ENCODE results near the gene PDE6G.
A peak's percentile ranks its signal among the peaks of the same experiment; 100 is the strongest.

PDE6G gene

GRCh38 chr17:81664051-81664470 lies 7.7 kb upstream of the PDE6G start:
- DNase-seq (ENCODE audit: low read depth in 2 of 3, low spot score in 2 of 3): no peak

GRCh38 chr17:81662002-81662401 lies 5.7 kb upstream of the PDE6G start:
- DNase-seq (ENCODE audit: low read depth in 2 of 3, low spot score in 2 of 3): no peak

- no peak for DNase-seq (ENCODE audit: low read depth in 2 of 3, low spot score in 2 of 3)
Measured at GRCh38 chr17:81660441-81660840, 4.1 kb upstream of the PDE6G start.

- no peak for DNase-seq (ENCODE audit: low read depth in 2 of 3, low spot score in 2 of 3)
Measured at GRCh38 chr17:81659038-81659437, 2.7 kb upstream of the PDE6G start.

- DNase-seq (ENCODE audit: low read depth in 2 of 3, low spot score in 2 of 3): no peak
Measured at GRCh38 chr17:81656835-81657234, 493 bp upstream of the PDE6G start.

- no peak for DNase-seq (ENCODE audit: low read depth in 2 of 3, low spot score in 2 of 3)
Measured at GRCh38 chr17:81655378-81656117, 794 bp downstream of the PDE6G start.

GRCh38 chr17:81652906-81653771 lies 3.2 kb downstream of the PDE6G start:
- no peak for DNase-seq (ENCODE audit: low read depth in 2 of 3, low spot score in 2 of 3)

GRCh38 chr17:81651692-81652091 lies 4.7 kb downstream of the PDE6G start:
- no peak for DNase-seq (ENCODE audit: low read depth in 2 of 3, low spot score in 2 of 3)

GRCh38 chr17:81650951-81651350 lies 5.4 kb downstream of the PDE6G start:
- no peak for DNase-seq (ENCODE audit: low read depth in 2 of 3, low spot score in 2 of 3)

GRCh38 chr17:81648707-81649085 lies 7.6 kb downstream of the PDE6G start:
- no peak for DNase-seq (ENCODE audit: low read depth in 2 of 3, low spot score in 2 of 3)

GRCh38 chr17:81648013-81648706 lies 8.2 kb downstream of the PDE6G start:
- DNase-seq (ENCODE audit: low read depth in 2 of 3, low spot score in 2 of 3): no peak

- DNase-seq (ENCODE audit: low read depth in 2 of 3, low spot score in 2 of 3): no peak
Measured at GRCh38 chr17:81647640-81648012, 8.7 kb downstream of the PDE6G start.

GRCh38 chr17:81646869-81647600 lies 9.3 kb downstream of the PDE6G start:
- no peak for DNase-seq (ENCODE audit: low read depth in 2 of 3, low spot score in 2 of 3)

- no peak for DNase-seq (ENCODE audit: low read depth in 2 of 3, low spot score in 2 of 3)
Measured at GRCh38 chr17:81644976-81645952, 11.1 kb downstream of the PDE6G start.

GRCh38 chr17:81644496-81644895 lies 11.8 kb downstream of the PDE6G start:
- DNase-seq (ENCODE audit: low read depth in 2 of 3, low spot score in 2 of 3): no peak

- no peak for DNase-seq (ENCODE audit: low read depth in 2 of 3, low spot score in 2 of 3)
Measured at GRCh38 chr17:81641825-81642489, 14.4 kb downstream of the PDE6G start.

- no peak for DNase-seq (ENCODE audit: low read depth in 2 of 3, low spot score in 2 of 3)
Measured at GRCh38 chr17:81640011-81640410, 16.3 kb downstream of the PDE6G start.

GRCh38 chr17:81638683-81639082 lies 17.7 kb downstream of the PDE6G start:
- no peak for DNase-seq (ENCODE audit: low read depth in 2 of 3, low spot score in 2 of 3)

- DNase-seq (ENCODE audit: low read depth in 2 of 3, low spot score in 2 of 3): peak; percentile 80 to 89 (median 88)
Measured at GRCh38 chr17:81636505-81637288, 19.6 kb downstream of the PDE6G start, which contains the start of the genes NPLOC4 and TSPAN10. Gene NPLOC4 (minus strand): TSS chr17:81637112. CDS start chr17:81636930, 182 bp downstream. Gene TSPAN10 (plus strand): TSS chr17:81637196. CDS start chr17:81642413, 5,217 bp downstream.
